NCI-H2196 treated with DMSO at 0.1 percent for 48 hours (cell line): ENCODE measurements around the gene CDRT4.
"Not testable (repeated sequence)": the region's sequence is repeated elsewhere in the genome, so short reads cannot be mapped to it uniquely, and the experiment has no call there.

Source experiments
- DNase-seq: peaks from one replicate; lab custom pipeline; 2025; ENCODE audit not compliant: unreplicated experiment; lab: John Stamatoyannopoulos, UW

CDRT4 gene

GRCh38 chr17:15457723-15458094 lies 9.7 kb downstream of the CDRT4 start:
- DNase-seq, result no peak

- no peak for DNase-seq
Observed at GRCh38 chr17:15456972-15457722, 10.3 kb downstream of the CDRT4 start.

GRCh38 chr17:15456496-15456895 lies 10.9 kb downstream of the CDRT4 start:
- DNase-seq, result no peak

- DNase-seq, result no peak
Observed at GRCh38 chr17:15454346-15454745, 13.1 kb downstream of the CDRT4 start.

- no peak for DNase-seq
Observed at GRCh38 chr17:15453782-15454181, 13.6 kb downstream of the CDRT4 start.

- DNase-seq, result no peak
Observed at GRCh38 chr17:15453246-15453645, 14.2 kb downstream of the CDRT4 start.

GRCh38 chr17:15452746-15453145 lies 14.7 kb downstream of the CDRT4 start:
- no peak for DNase-seq

GRCh38 chr17:15451680-15452079 lies 15.7 kb downstream of the CDRT4 start:
- no peak for DNase-seq

- no peak for DNase-seq
Observed at GRCh38 chr17:15448580-15448956, 18.9 kb downstream of the CDRT4 start.

GRCh38 chr17:15447928-15448579 lies 19.4 kb downstream of the CDRT4 start:
- no peak for DNase-seq

- no peak for DNase-seq
Observed at GRCh38 chr17:15446036-15446435, 21.4 kb downstream of the CDRT4 start.

- DNase-seq, result no peak
Observed at GRCh38 chr17:15444805-15445204, 22.6 kb downstream of the CDRT4 start.

- no peak for DNase-seq
Observed at GRCh38 chr17:15442311-15443180, 24.9 kb downstream of the CDRT4 start.

- no peak for DNase-seq
Observed at GRCh38 chr17:15441315-15441714, 26.1 kb downstream of the CDRT4 start.

GRCh38 chr17:15440347-15440746 lies 27.1 kb downstream of the CDRT4 start:
- DNase-seq, result no peak

GRCh38 chr17:15439205-15439985 lies 28.0 kb downstream of the CDRT4 start:
- DNase-seq, result not testable (repeated sequence)

GRCh38 chr17:15438491-15439105 lies 28.8 kb downstream of the CDRT4 start:
- DNase-seq, result no peak

- DNase-seq, result no peak
Observed at GRCh38 chr17:15437303-15437635, 30.2 kb downstream of the CDRT4 start.

- DNase-seq, result no peak
Observed at GRCh38 chr17:15436473-15437302, 30.7 kb downstream of the CDRT4 start.

GRCh38 chr17:15434956-15435355 lies 32.5 kb downstream of the CDRT4 start:
- DNase-seq, result no peak
